Endothelial cell of umbilical vein (primary cell): ENCODE data around the gene KRT10. TPM values are rescaled to one million over a fixed set of nuclear protein-coding genes. Genes with fewer than 3 reads are reported as not detected.

Source experiments
- BruUV-seq: library from RNA; stranded (reverse); fragments of 400-500 nt; replicated peaks from 2 replicates; lab custom pipeline; 2021; lab: Mats Ljungman, UMichigan
- CTCF ChIA-PET: fragments of 300-600, 350-600 bp; sonication (Branson Sonifier 250); formaldehyde crosslinking; loops from one replicate; lab custom pipeline; 2021; ENCODE audit warnings: antibody characterized with exemption, inconsistent platforms; lab: Charles Lee
- POLR2A ChIA-PET: fragments of 300-600, 350-600 bp; sonication (Branson Sonifier 250); formaldehyde crosslinking; loops from one replicate; lab custom pipeline; 2021; ENCODE audit warnings: antibody characterized with exemption, inconsistent platforms; lab: Charles Lee
- DNase-seq: peaks from one replicate; pipeline ENCODE4 v3.0.0-alpha.2; 2011; ENCODE audit warnings: low read depth, low spot score
- FAIRE-seq: peaks from 2 replicates; lab custom pipeline; 2011; peaks lifted over from hg19 to GRCh38; lab: Jason Lieb, UNC
- H2AFZ ChIP-seq: 2 replicates; pipeline ENCODE4 v1.6.0; 2012; ENCODE audit warnings: low read depth, low read length, control low read depth, inconsistent platforms
- H3K27ac ChIP-seq: 2 replicates; pipeline ENCODE4 v1.5.1; 2011; ENCODE audit warnings: low read depth, mild to moderate bottlenecking, control low read depth, low read length, moderate library complexity; ENCODE audit not compliant: insufficient read depth
- H3K27me3 ChIP-seq, 2 experiments: 2 replicates each; pipeline versions ENCODE4 v1.6.0 to v1.6.1; 2011; ENCODE audit warnings: low read length in 2 of 2, mixed read lengths in 1 of 2; ENCODE audit not compliant: control insufficient read depth in 2 of 2, insufficient read depth in 2 of 2
- H3K36me3 ChIP-seq, 2 experiments: 2 replicates in 1 of 2; 3 replicates in 1 of 2; pipeline ENCODE4 v1.5.1; 2011; ENCODE audit warnings: low read length in 2 of 2, mild to moderate bottlenecking in 1 of 2, moderate library complexity in 1 of 2; ENCODE audit not compliant: control insufficient read depth in 2 of 2, insufficient read depth in 2 of 2; ENCODE audit errors: extremely low read depth in 1 of 2
- H3K4me1 ChIP-seq: 3 replicates; pipeline ENCODE4 v1.5.1; 2011; ENCODE audit warnings: mild to moderate bottlenecking, low read length; ENCODE audit not compliant: control insufficient read depth, insufficient read depth; ENCODE audit errors: extremely low read depth
- H3K4me2 ChIP-seq: 2 replicates; pipeline ENCODE4 v1.6.1; 2011; ENCODE audit warnings: low read length, control low read depth, mixed read lengths; ENCODE audit not compliant: insufficient read depth
- H3K4me3 ChIP-seq, 3 experiments: fragments of 200-600 bp in 1 of 3; sonication (generic), shearing (Covaris generic) in 1 of 3; replicated peaks in 1 of 3; 2 replicates each; pipeline ENCODE4 v1.5.1; 2011 to 2016; ENCODE audit warnings: control low read depth in 3 of 3, low read length in 3 of 3, mild to moderate bottlenecking in 2 of 3, inconsistent platforms in 1 of 3, low read depth in 1 of 3, moderate library complexity in 1 of 3; ENCODE audit not compliant: insufficient read depth in 1 of 3
- H3K79me2 ChIP-seq: 2 replicates; pipeline ENCODE4 v1.6.0; 2012; ENCODE audit warnings: low read length, inconsistent platforms; ENCODE audit not compliant: control insufficient read depth, insufficient read depth
- H3K9ac ChIP-seq: replicated peaks from 2 replicates; pipeline ENCODE3; 2011; ENCODE audit warnings: low read length, control low read depth; ENCODE audit not compliant: insufficient read depth; ENCODE audit errors: extremely low read depth
- H3K9me1 ChIP-seq: replicated peaks from 3 replicates; pipeline ENCODE4 v1.6.0; 2011; ENCODE audit warnings: mild to moderate bottlenecking, low read length; ENCODE audit not compliant: control insufficient read depth, insufficient read depth; ENCODE audit errors: extremely low read depth
- H3K9me3 ChIP-seq: replicated peaks from 2 replicates; pipeline ENCODE4 v1.5.1; 2012; ENCODE audit warnings: low read length, inconsistent platforms; ENCODE audit not compliant: control insufficient read depth, insufficient read depth
- H4K20me1 ChIP-seq: replicated peaks from 2 replicates; pipeline ENCODE3; 2011; ENCODE audit warnings: mild to moderate bottlenecking, low read length; ENCODE audit not compliant: control insufficient read depth, insufficient read depth; ENCODE audit errors: extremely low read depth
- EZH2 ChIP-seq: IDR thresholded peaks from 2 replicates; pipeline ENCODE4 v1.6.1; 2012; ENCODE audit warnings: borderline replicate concordance, low read depth, mild to moderate bottlenecking, moderate library complexity, low read length, inconsistent platforms; ENCODE audit not compliant: severe bottlenecking
- FOS ChIP-seq: IDR thresholded peaks from 2 replicates; pipeline ENCODE4 v1.6.1; 2011; ENCODE audit warnings: mild to moderate bottlenecking, low read length, moderate library complexity, borderline replicate concordance; ENCODE audit not compliant: insufficient read depth
- GATA2 ChIP-seq: IDR thresholded peaks from 2 replicates; pipeline ENCODE4 v1.7.0; 2011; ENCODE audit warnings: low read depth, mild to moderate bottlenecking, moderate library complexity, mixed read lengths, low read length; ENCODE audit not compliant: insufficient read length, insufficient read depth
- JUN ChIP-seq: IDR thresholded peaks from 2 replicates; pipeline ENCODE4 v1.6.1; 2011; ENCODE audit warnings: borderline replicate concordance, low read depth; ENCODE audit not compliant: insufficient read length, insufficient read depth
- MAX ChIP-seq: IDR thresholded peaks from 2 replicates; pipeline ENCODE4 v1.6.1; 2011; ENCODE audit not compliant: insufficient read depth, insufficient read length
- MYC ChIP-seq: IDR thresholded peaks from one replicate; pipeline ENCODE4 v1.6.1; 2011; ENCODE audit warnings: mild to moderate bottlenecking, low read depth, low read length
- POLR2A ChIP-seq: IDR thresholded peaks from 2 replicates; pipeline ENCODE4 v1.6.1; 2012; ENCODE audit warnings: low read depth, mild to moderate bottlenecking, control low read depth, low read length
- POLR2AphosphoS5 ChIP-seq: IDR thresholded peaks from 2 replicates; pipeline ENCODE4 v1.6.1; 2012; ENCODE audit warnings: low read depth, mild to moderate bottlenecking, control low read depth, low read length, moderate library complexity; ENCODE audit not compliant: insufficient read depth
- dilution Hi-C: fragments of 300-500 bp; cut with MboI; formaldehyde crosslinking; loops from one replicate; pipeline ENCODE4 v1.15.0; 2019; ENCODE audit warnings: low sequenced_read_pairs; ENCODE audit not compliant: extremely low pct_ligation_motif_present
- intact Hi-C: fragments of 100-400 bp; cut with micrococcal nuclease; formaldehyde crosslinking; loops from one replicate; pipeline ENCODE4 v1.10.0; 2022
- polyA plus RNA-seq, 4 experiments: library from polyadenylated mRNA; depleted of rRNA in 3 of 4; stranded (reverse) in 3 of 4; unstranded in 1 of 4; fragments of >200 nt; gene quantifications; 2 replicates each; pipeline versions ENCODE4 v1.2.1 to v1.2.3, GENCODE V29; 2011 to 2012; ENCODE audit warnings: missing spikeins in 1 of 4
- total RNA-seq: library from RNA; stranded (reverse); gene quantifications from 2 replicates; pipeline ENCODE4 v1.2.3, GENCODE V29; 2021
- TF ChIP-seq, protein P1 (sequence below), 2 donors: IDR thresholded peaks; 1 replicate in 1 of 2; 2 replicates in 1 of 2; pipeline ENCODE4 v1.5.1; 2011; ENCODE audit warnings: low read length in 2 of 2, mild to moderate bottlenecking in 2 of 2, moderate library complexity in 2 of 2, control low read depth in 1 of 2, inconsistent platforms in 1 of 2, low read depth in 1 of 2; ENCODE audit not compliant: insufficient read depth in 1 of 2; ENCODE audit errors: extremely low read depth in 1 of 2

Gene KRT10
- total and polyA plus RNA-seq, 2 donors (not counting 3 experiments of a cell fraction or from before 2014, with no cell fraction given) = 5.1 to 55.6 TPM

GRCh38 chr17:40817103-40817682 lies 5.2 kb downstream of the KRT10 start:
- intact Hi-C loops (loop anchor here (5.0 kb wide), 1 partner anchor 850 kb away; no protein-coding TSS in a partner anchor), dilution Hi-C loops (no loop called here)
- Histone ChIP-seq H3K27ac (no peak overlapping the region), H3K79me2 (no peaks in the 10 kb centered on the region), H2AFZ (no peak overlapping the region), H3K9me3 (no peaks in the 10 kb centered on the region), H3K9me1 (no peaks in the 10 kb centered on the region), H3K36me3 (peaks cover 0 to 2% of the 10 kb centered on the region in 2 experiments), H3K4me1 (peaks cover 9% of the 10 kb centered on the region), H3K27me3 (peaks cover 2 to 4% of the 10 kb centered on the region in 2 experiments), H4K20me1 (no peaks in the 10 kb centered on the region), H3K9ac (no peak overlapping the region), H3K4me3 (no peak overlapping the region), H3K4me2 (no peak overlapping the region)
- no peak for TF ChIP-seq MYC
- no peak for TF ChIP-seq MAX
- POLR2A ChIA-PET = no interaction called here
- no TSS peak for BruUV-seq
- FAIRE-seq (no peak), DNase-seq (no peak)
- CTCF ChIA-PET = no interaction called here

DNA sequence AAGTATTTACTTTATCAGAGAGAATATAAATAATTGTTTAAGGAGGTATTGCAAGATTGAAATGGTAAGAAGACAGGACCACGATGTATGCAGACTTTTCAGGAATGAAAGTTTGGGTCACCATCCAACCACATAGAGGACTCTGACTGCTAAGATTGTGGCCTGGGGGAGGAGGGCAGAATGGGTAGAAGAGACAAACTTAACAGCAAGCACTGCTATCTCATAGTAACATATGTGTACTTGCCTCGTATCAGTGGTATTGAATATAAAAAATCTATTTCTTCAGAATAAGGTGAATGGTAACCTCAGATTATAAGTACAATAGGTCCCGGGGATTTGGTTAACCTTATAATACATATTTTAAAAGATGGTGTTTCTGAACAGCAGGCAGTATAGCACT lies 5.8 kb downstream of the KRT10 start:
- Histone ChIP-seq H3K4me3 (no peak overlapping the region), H3K27ac (no peak overlapping the region), H2AFZ (no peak overlapping the region), H3K9me1 (no peaks in the 10 kb centered on the region), H3K36me3 (peaks cover 0 to 2% of the 10 kb centered on the region in 2 experiments), H3K9ac (no peak overlapping the region), H3K4me2 (no peak overlapping the region), H3K9me3 (no peaks in the 10 kb centered on the region), H3K79me2 (no peaks in the 10 kb centered on the region), H4K20me1 (no peaks in the 10 kb centered on the region), H3K4me1 (peaks cover 9% of the 10 kb centered on the region), H3K27me3 (peaks cover 2 to 4% of the 10 kb centered on the region in 2 experiments)
- ChIA-PET POLR2A (no interaction called here), CTCF (interaction anchor here (1.4 kb wide), 1 partner anchor 732 kb away, joined by 5 read pairs; no protein-coding TSS in a partner anchor)
- BruUV-seq = no TSS peak
- intact Hi-C loops = loop anchor here (5.0 kb wide), 1 partner anchor 851 kb away; no protein-coding TSS in a partner anchor
- TF ChIP-seq POLR2A (no peak), EZH2 (no peak), JUN (no peak), GATA2 (no peak), POLR2AphosphoS5 (no peak), MYC (no peak), FOS (no peak), MAX (no peak)
- TF ChIP-seq, protein P1, sequence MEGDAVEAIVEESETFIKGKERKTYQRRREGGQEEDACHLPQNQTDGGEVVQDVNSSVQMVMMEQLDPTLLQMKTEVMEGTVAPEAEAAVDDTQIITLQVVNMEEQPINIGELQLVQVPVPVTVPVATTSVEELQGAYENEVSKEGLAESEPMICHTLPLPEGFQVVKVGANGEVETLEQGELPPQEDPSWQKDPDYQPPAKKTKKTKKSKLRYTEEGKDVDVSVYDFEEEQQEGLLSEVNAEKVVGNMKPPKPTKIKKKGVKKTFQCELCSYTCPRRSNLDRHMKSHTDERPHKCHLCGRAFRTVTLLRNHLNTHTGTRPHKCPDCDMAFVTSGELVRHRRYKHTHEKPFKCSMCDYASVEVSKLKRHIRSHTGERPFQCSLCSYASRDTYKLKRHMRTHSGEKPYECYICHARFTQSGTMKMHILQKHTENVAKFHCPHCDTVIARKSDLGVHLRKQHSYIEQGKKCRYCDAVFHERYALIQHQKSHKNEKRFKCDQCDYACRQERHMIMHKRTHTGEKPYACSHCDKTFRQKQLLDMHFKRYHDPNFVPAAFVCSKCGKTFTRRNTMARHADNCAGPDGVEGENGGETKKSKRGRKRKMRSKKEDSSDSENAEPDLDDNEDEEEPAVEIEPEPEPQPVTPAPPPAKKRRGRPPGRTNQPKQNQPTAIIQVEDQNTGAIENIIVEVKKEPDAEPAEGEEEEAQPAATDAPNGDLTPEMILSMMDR (IDR thresholded peaks at IDR 0.05; ENCODE audit: extremely low read depth in 1 of 2, insufficient read depth in 1 of 2, low read depth in 1 of 2, low read length in 2 of 2) = no peak
- no peak for FAIRE-seq
- no peak for DNase-seq
- dilution Hi-C loops = no loop called here
